Type B pancreatic cell (in vitro differentiated cells): ENCODE results near the gene TNFRSF11A. TPM values are rescaled to one million over a fixed set of nuclear protein-coding genes. Genes with fewer than 3 reads are reported as not detected.

Source experiments
- DNase-seq: peaks from one replicate; pipeline ENCODE4 v3.0.0; 2021; ENCODE audit warnings: mixed read lengths; ENCODE audit not compliant: unreplicated experiment; ENCODE audit errors: extremely low spot score
- H3K27ac Mint-ChIP-seq: 2 replicates; pipeline ENCODE4 v1.8.0; 2021; ENCODE audit warnings: mild to moderate bottlenecking, mixed read lengths
- H3K27me3 Mint-ChIP-seq: 2 replicates; pipeline ENCODE4 v1.8.0; 2021; ENCODE audit warnings: mixed read lengths
- H3K36me3 Mint-ChIP-seq: 2 replicates; pipeline ENCODE4 v1.8.0; 2021; ENCODE audit warnings: mixed read lengths
- H3K4me1 Mint-ChIP-seq: one replicate; pipeline ENCODE4 v1.8.0; 2021; ENCODE audit warnings: mixed read lengths; ENCODE audit not compliant: unreplicated experiment
- H3K4me3 Mint-ChIP-seq: 2 replicates; pipeline ENCODE4 v1.8.0; 2021; ENCODE audit warnings: mild to moderate bottlenecking, mixed read lengths
- H3K9me3 Mint-ChIP-seq: 2 replicates; pipeline ENCODE4 v1.8.0; 2021; ENCODE audit warnings: mixed read lengths
- total RNA-seq: library from RNA; stranded (reverse); gene quantifications from 2 replicates; pipeline ENCODE4 v1.2.1, GENCODE V29; 2021; ENCODE audit warnings: low replicate concordance
- TF ChIP-seq, protein P1 (sequence below): fragments of 200-600 bp; sonication (generic); conservative IDR thresholded peaks from 2 replicates; pipeline ENCODE4 v1.5.0; 2021; ENCODE audit warnings: antibody characterized with exemption, mild to moderate bottlenecking

Gene TNFRSF11A
- total RNA-seq, 1 donor from 2014 or later, result 3.5 TPM

DNA sequence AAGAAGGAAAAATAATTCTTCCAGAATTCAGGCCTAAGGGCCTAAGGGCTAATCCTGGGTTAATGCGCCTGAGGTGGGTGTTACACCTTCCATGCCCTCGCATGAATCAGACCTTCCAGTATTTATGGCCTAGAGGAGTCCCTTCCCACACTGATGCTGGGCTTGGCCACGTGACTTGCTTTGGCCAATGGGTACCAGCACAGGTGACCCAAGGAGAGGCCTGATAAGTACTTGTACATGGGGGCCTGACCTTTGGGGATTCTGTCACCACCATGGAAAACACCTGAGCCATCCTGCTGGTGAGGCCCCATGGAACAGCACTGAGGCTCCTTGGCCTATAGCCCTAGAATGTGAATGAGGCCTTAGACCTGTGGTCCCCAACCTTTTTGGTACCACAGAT, 79.8 kb downstream of the TNFRSF11A start:
- Mint-ChIP-seq H3K4me1 (no peaks in the 10 kb centered on the region), H3K27ac (no peak overlapping the region), H3K4me3 (no peak overlapping the region), H3K36me3 (no peaks in the 10 kb centered on the region), H3K9me3 (peaks cover 5% of the 10 kb centered on the region), H3K27me3 (no peaks in the 10 kb centered on the region)
- DNase-seq, result no peak
- TF ChIP-seq, protein P1, sequence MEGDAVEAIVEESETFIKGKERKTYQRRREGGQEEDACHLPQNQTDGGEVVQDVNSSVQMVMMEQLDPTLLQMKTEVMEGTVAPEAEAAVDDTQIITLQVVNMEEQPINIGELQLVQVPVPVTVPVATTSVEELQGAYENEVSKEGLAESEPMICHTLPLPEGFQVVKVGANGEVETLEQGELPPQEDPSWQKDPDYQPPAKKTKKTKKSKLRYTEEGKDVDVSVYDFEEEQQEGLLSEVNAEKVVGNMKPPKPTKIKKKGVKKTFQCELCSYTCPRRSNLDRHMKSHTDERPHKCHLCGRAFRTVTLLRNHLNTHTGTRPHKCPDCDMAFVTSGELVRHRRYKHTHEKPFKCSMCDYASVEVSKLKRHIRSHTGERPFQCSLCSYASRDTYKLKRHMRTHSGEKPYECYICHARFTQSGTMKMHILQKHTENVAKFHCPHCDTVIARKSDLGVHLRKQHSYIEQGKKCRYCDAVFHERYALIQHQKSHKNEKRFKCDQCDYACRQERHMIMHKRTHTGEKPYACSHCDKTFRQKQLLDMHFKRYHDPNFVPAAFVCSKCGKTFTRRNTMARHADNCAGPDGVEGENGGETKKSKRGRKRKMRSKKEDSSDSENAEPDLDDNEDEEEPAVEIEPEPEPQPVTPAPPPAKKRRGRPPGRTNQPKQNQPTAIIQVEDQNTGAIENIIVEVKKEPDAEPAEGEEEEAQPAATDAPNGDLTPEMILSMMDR, result no peak

DNA sequence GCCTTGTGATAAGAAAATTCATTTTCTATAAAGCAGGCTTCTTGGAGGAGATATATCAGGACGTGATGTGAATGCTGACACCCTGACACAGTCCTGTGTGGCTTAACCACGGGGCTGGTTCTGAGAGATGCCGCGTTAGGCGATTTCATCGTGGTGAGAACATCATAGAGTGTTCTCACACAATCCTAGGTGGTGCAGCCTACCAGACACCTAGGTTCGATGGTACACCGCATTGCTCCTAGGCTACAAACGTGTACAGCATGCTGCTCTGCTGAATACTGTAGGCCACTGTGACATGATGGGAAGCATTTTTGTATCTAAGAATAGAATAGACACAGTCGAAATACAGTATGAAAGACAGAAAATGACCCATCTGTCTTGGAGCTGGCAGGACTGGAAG, 82.5 kb downstream of the TNFRSF11A start:
- TF ChIP-seq, protein P1, result no peak
- peaks cover 3% of the 10 kb centered on the region for H3K9me3 Mint-ChIP-seq
- H3K36me3 Mint-ChIP-seq, result no peaks in the 10 kb centered on the region
- no peak for DNase-seq
- no peak overlapping the region for H3K4me3 Mint-ChIP-seq
- no peaks in the 10 kb centered on the region for H3K4me1 Mint-ChIP-seq
- no peak overlapping the region for H3K27ac Mint-ChIP-seq
- H3K27me3 Mint-ChIP-seq, result peaks cover 5% of the 10 kb centered on the region

DNA sequence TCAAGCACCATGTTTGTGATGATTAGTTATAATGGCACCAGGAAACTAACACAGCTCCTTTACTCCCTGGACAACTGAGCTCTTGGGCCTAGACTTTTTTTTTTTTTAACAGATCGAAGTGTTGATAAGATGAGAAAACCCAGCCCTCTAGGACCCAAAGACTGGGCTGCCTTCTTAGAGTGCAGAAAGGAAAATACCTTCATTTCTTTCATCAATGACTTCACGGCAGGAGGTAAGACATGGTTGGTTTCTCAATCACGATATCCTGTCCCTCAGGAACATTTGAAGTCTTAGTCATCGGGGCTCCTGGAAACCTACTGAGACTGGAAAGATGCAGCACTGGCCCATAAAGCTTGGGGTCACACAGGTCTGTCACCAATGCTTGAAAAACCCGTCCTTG, 84.7 kb downstream of the TNFRSF11A start:
- no peak for DNase-seq
- no peaks in the 10 kb centered on the region for H3K36me3 Mint-ChIP-seq
- no peaks in the 10 kb centered on the region for H3K9me3 Mint-ChIP-seq
- H3K4me3 Mint-ChIP-seq, result no peak overlapping the region
- no peaks in the 10 kb centered on the region for H3K4me1 Mint-ChIP-seq
- H3K27ac Mint-ChIP-seq, result no peak overlapping the region
- TF ChIP-seq, protein P1, result no peak
- peaks cover 16% of the 10 kb centered on the region for H3K27me3 Mint-ChIP-seq

DNA sequence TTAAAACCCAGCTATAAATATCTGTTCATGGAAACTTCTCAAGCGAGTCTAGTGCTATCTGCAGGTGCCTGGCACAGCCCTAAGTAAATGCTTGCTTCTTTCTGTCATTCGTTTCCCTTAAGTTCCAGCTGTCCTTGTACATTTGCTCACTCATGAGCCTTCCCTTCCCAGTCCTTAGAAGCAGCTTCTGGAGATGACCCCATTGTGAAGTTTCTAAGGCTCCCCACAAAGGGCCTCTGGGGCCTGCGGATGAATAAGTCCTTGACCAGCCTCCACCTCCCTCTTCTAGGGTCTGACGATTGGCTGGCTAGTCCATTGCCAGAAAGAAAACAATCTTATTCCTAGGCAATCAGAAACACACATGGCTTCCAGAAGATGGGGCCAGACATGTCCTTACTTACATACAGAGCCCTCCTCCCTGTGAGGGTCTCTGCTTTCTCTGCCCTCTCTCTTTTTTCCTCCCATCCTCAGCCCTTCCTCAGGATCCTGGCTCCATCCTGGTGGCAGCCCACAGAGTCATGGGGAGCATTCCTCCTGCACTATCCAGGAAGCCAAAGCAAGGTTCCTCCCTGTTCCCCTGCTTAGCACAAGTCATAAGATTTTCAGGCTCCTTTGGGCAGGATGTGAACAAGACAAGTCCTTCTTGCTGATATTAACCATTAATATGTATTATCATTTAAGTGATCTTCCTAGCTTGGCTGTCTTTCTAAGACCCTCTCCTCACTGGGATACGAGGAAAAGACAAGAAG, 87.3 kb downstream of the TNFRSF11A start:
- Mint-ChIP-seq H3K4me1 (no peaks in the 10 kb centered on the region), H3K36me3 (no peaks in the 10 kb centered on the region), H3K9me3 (no peaks in the 10 kb centered on the region), H3K27ac (no peak overlapping the region), H3K4me3 (no peak overlapping the region), H3K27me3 (peaks cover 20% of the 10 kb centered on the region)
- TF ChIP-seq, protein P1, result no peak
- DNase-seq, result no peak

DNA sequence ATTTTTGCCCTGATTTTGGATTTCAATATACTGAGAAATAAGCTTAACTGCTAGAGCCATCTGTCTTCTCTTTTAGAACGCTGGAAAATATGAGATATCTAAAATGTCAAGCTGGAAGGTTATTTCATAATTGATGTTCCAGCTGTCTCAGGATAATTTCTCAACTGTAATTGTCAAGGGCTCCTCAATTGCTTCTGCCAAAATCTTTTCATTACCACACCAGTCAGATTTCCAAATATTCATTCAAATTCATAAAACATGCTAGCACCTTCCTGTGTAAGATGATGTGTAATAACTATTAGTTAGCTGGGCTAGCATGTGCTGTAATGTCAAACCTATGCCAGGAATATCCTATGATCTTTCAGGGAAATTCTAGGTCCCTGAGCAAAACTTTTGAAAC, 88.1 kb downstream of the TNFRSF11A start:
- no peak overlapping the region for H3K4me3 Mint-ChIP-seq
- H3K27me3 Mint-ChIP-seq, result peaks cover 20% of the 10 kb centered on the region
- no peak overlapping the region for H3K27ac Mint-ChIP-seq
- TF ChIP-seq, protein P1, result no peak
- no peaks in the 10 kb centered on the region for H3K4me1 Mint-ChIP-seq
- no peak for DNase-seq
- H3K9me3 Mint-ChIP-seq, result no peaks in the 10 kb centered on the region
- H3K36me3 Mint-ChIP-seq, result no peaks in the 10 kb centered on the region
